NCI-H524 (cell line): ENCODE results near the gene KLHL22.
"Not testable (repeated sequence)": the region's sequence is repeated elsewhere in the genome, so short reads cannot be mapped to it uniquely, and the experiment has no call there.

Source experiments
- DNase-seq, 2 experiments: peaks; one replicate each; lab custom pipeline; 2025; lab: John Stamatoyannopoulos, UW

Gene KLHL22

DNA sequence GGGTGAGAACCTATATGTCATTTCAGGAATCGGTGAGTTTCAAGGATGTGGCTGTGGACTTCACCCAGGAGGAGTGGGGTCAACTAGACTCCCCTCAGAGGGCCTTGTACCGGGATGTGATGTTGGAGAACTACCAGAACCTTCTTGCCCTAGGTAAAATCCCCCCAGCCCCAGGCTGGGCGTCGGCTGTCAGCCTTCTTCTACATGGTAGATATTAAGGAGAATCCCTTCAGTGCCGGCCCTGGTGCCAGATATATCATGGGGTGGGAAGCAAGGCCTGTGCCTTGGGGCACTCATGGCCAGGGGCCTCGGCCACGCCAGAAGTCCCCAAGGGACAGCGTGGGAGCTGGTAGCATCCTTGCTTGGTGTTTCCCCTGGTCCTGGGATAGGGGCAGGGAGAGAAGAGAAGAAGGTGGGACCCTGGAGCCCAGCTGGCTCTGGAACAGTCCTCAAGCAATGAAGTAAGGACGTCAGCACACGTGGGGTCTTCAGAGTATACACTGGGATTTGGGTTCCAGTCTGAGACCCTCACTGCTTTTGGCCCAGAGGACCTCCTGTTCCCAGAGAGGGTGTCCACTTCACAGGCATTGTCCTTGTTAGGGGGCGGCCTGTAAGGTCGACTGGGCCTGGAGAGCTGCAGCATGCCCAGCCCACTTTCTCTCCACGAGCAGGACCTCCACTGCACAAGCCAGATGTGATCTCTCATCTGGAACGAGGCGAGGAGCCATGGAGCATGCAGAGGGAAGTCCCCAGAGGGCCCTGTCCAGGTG lies 94.8 kb downstream of the KLHL22 start:
- DNase-seq: no peak

DNA sequence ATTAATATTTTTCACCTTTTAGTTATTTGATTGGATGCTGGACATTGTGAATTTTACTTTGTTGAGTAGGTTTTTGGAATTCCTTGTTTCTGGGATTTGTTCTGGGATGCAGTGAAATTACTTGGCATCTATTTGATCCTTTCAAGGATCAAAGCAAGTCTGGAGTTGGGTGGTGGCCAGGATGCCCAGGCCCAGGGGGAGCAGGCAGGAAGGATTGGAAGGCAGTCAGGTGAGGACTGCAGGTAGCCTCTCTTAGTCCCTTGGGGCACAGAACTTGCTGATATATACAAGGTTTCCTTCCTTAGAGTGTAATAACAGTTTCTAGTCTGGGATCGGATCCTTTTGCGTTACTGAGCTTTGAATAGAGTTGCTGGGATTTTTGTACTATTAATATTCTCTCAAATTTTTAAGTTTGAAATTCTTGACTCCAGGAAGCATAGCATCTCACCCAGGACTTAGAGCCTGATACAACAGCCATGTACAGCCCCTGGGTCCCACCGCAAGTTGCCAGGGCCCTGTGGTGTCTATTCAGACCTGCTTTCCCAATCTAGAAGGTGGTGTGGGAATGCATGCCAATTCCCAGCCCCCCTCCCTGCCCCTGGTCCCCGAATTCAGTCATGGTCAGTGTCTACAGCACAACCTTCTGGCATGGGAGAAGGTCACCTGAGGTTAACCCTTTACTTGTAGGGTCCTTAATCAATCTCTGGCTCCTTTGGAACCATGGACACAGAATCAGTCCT lies 95.6 kb downstream of the KLHL22 start:
- DNase-seq: no peak

DNA sequence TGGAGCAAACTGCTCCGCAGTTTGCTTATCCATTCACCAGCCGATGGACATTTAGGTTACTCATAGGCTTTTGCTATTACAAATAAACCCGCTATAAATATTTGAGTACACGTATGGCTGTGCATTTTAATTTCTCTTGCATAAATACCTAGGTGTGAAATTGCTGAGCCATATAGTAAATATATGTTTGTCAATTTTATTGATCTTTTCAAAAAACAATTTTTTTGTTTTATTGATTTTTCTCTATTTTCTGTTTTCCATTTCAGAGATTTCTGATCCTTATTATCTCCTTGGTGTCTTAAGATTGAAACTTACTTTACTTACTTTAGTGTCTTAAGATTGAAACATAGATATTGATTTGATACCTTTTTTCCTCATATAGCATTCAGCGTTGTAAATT lies 97.2 kb downstream of the KLHL22 start:
- no peak for DNase-seq

DNA sequence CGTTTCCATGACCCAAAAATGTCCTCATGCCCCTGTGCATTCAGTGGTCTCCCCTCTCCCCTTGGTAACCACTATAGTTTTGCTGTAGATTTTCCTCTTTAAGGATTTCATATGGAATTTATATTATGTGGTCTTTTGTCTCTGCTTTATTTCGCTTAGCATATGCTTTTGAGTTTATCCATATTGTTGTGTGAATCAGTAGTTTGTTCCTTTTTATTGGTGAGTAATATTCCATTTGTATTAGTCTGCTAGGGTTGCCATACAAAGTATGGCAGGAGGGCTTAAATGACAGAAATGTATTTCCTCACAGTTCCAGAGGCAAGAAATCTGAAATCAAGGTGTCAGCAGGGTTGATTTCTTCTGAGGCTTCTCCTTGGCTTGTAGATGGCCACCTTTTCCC lies 98.1 kb downstream of the KLHL22 start:
- no peak for DNase-seq

DNA sequence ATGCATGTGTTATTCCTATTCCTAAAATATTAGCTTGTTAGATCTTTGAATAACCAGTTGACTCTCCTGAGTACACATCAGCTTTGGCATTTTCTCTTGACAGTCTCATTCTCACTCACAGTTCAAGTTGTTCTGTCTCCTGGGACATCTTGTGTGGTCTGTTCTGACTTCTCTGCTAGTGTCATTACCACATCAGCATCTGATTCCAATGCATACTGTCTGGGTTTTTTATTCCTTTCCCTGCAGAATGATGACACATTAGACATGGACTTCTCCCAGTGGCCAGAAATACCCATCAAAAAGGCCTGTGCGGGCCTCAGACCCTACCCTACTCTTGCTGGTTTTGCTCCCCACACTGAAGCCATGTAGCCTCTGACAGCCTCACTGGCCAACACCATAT lies 99.0 kb downstream of the KLHL22 start:
- DNase-seq: no peak

DNA sequence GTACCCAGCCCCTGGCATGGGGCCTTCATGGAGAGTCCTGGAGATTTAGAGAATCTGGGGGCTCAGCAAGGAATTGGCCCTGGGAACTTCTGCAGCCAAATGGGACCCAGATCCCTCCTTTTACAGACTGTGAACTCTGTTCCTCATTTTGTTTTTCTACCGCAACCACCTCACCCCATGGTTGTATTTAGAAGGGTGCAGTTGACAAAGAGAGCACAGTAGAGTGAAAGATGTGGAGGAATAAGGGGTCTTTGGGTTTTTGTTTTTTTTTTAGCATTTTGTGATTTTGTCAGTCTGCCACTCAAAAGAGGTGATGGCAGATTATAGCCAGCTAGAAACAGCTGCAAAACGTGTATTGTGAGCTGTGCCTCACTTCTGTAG lies 99.7 kb downstream of the KLHL22 start:
- no peak for DNase-seq

DNA sequence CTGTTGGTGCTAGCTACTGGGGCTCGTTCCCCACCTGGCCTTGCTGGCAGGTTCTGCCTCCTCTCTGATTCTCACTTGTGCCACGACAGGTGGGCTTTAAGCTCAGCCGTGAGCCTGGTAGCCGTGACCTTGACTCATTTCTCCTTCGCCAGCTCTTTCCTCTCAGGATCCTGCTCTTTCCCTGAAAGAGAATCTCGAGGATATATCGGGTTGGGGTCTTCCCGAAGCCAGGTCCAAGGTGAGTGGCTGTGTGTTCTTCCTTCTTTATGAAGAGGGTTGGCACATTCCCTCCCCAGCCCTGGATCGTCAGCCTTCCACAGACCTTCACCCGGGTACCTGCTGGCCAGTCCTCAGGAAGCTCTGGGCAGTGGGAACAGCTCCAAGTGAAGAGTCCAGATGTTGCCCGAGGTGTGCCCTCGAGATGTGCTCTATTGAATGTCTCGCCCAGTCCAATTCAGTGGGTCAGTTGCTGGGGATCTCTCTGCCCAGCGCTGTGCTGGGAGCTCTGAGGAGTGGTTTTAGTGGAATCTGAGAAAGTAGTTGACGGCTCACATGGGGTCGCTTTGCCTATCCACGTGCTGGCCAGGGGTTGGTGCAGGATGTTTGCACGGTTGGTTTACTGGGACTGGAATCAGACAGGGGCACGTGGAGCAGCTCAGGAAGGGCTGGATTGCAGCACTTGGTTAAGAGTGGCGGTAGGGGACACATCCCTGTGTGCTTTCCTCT lies 100.3 kb downstream of the KLHL22 start:
- no peak for DNase-seq

DNA sequence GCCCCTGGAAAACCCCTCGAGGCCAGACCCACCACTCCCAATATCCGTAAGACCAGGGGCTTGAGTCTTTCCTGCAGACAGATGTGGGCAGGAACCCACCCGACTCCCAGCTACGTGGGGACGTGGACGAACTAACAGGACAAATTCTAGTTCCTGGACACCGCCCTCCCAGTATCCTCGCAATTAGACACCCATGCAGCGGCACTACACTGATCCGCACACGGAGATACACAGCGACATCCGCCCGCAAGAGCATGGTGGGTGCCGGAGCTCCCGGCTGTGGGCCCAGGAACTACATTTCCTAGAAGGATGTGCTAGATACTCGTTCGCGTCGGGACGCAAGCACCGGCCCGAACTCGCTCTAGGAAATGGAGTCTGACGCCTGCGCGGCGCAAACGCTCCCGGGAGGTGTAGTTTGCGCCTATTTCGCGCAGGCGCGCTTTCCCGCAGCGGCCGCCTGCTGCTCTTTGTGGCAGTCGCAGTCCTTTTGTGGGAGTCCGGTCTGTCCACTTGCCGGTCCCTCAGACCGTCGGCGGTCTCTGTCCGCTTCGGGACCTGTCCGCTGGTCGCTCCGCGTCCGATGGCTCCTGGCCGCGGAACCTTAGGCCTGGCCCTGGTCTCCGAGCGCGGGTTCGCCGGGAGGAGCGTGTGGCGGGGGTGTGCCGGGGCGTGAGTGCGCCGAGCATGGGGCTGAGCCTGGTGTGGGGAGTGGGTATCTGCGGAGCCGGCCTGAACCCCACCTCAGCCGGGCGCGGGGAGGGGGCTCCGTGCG lies 101.7 kb downstream of the KLHL22 start, which contains the start of gene ZNF74:
ZNF74 (plus strand) TSS at position 447 of the 772 bp plus-strand sequence. CDS start 478 bp downstream, outside the sequence.
- peak; percentile 94 to 97 for DNase-seq

DNA sequence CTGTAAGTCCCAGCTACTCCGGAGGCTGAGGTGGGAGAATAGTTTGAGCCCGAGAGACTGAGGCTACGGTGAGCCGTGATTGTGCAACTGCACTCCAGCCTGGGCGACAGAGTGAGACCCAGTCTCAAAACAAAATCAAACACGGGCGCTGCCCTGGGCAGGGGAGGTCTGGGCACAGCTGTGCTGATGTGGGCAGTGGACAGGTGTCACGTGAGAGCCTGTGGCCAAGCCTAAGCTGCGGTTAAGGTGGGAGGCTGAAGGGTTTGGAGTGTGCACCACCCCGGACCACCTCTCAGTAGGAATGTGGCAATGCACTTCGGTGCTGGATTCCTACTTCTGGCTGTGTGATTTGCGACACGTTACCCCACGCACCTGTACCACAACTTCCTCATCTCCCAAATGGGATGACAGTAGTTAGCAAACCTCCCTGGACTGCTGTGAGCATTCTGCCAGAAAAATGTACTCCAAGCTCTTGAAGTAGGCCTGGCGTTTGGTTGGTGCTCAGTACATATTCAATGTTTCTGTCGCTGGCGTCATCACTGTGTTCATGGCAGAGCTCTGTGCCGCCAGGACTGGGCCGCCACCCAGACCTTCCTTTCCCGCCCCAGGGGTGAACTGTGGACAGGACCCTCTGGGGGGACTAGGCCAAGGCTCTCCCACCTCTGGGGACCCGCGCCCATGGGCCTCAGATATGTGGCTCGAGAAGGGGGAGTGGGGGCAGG lies 102.5 kb downstream of the KLHL22 start:
- DNase-seq: no peak

DNA sequence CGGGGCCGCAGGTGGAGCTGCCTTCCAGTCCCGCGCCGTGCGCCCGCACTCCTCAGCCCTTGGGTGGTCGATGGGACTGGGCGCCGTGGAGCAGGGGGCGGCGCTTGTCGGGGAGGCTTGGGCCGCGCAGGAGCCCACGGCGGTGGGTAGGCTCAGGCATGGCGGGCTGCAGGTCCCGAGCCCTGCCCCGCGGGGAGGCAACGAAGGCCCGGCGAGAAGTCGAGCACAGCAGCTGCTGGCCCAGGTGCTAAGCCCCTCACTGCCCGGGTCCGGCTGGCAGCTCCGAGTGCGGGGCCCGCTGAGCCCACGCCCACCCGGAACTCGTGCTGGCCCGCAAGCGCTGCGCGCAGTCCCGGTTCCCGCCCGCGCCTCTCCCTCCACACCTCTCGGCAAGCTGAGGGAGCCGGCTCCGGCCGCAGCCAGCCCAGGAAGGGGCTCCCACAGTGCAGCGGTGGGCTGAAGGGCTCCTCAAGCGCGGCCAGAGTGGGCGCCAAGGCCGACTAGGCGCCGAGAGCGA lies 103.2 kb downstream of the KLHL22 start:
- not testable (repeated sequence) for DNase-seq
